ENCODE measurements around the gene IFNL4. TPM values are rescaled to one million over a fixed set of nuclear protein-coding genes. Genes with fewer than 3 reads are reported as not detected.
"Not testable (repeated sequence)": the region's sequence is repeated elsewhere in the genome, so short reads cannot be mapped to it uniquely, and the experiment has no call there.

Gene IFNL4
- total RNA-seq, 4 donors from 2014 or later, result not detected

DNA sequence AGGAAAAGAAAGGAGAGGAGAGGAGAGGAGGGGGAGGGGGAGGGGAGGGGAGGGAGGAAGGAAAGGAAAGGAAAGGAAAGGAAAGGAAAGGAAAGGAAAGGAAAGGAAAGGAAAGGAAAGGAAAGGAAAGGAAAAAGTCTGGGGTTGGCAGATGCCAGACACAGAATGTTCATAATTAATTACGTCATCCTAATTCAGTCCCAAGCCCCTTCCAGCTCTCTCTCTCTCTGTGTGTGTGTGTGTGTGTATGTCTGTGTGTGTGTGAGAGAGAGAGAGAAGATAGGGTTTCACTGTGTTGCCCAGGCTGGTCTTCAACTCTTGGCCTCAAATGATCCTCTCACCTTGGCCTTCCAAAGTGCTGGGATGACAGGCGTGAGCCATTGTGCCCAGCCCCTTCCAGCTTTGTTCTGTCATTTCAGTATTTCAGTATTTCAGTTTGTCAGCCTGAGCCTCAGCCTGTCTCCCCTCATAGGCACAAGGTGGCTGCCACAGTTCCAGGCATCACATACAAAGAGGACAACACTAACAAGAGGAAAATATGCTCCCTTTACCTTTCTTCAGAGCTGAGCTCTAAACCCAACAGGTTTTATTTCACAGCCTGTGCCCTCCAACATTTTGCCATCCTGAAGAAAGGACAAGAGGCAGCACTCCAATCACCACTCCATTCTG, 18.4 kb downstream of the IFNL4 start:
- no peak for ATAC-seq (ENCODE audit: low FRiP score)

GRCh38 chr19:39224910-39225309, 23.7 kb downstream of the IFNL4 start:
- no peak for DNase-seq (ENCODE audit: low spot score)
- no peak for ATAC-seq (ENCODE audit: low FRiP score)
- TF ChIP-seq, protein P1, sequence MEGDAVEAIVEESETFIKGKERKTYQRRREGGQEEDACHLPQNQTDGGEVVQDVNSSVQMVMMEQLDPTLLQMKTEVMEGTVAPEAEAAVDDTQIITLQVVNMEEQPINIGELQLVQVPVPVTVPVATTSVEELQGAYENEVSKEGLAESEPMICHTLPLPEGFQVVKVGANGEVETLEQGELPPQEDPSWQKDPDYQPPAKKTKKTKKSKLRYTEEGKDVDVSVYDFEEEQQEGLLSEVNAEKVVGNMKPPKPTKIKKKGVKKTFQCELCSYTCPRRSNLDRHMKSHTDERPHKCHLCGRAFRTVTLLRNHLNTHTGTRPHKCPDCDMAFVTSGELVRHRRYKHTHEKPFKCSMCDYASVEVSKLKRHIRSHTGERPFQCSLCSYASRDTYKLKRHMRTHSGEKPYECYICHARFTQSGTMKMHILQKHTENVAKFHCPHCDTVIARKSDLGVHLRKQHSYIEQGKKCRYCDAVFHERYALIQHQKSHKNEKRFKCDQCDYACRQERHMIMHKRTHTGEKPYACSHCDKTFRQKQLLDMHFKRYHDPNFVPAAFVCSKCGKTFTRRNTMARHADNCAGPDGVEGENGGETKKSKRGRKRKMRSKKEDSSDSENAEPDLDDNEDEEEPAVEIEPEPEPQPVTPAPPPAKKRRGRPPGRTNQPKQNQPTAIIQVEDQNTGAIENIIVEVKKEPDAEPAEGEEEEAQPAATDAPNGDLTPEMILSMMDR (IDR thresholded peaks at IDR 0.05), result no peak

More for the DNA sequence above, 18.4 kb downstream of the IFNL4 start:
- DNase-seq (ENCODE audit: low spot score), result no peak
- TF ChIP-seq, protein P1 (IDR thresholded peaks at IDR 0.05), result no peak

- no peak for ATAC-seq (ENCODE audit: low FRiP score)
- TF ChIP-seq, protein P1 (IDR thresholded peaks at IDR 0.05), result no peak
- no peak for DNase-seq (ENCODE audit: low spot score)
These were observed 24.9 kb downstream of the IFNL4 start for GRCh38 chr19:39223703-39224279.

GRCh38 chr19:39219108-39219507, 29.5 kb downstream of the IFNL4 start:
- DNase-seq (ENCODE audit: low spot score); ATAC-seq (ENCODE audit: low FRiP score): not testable (repeated sequence)

DNA sequence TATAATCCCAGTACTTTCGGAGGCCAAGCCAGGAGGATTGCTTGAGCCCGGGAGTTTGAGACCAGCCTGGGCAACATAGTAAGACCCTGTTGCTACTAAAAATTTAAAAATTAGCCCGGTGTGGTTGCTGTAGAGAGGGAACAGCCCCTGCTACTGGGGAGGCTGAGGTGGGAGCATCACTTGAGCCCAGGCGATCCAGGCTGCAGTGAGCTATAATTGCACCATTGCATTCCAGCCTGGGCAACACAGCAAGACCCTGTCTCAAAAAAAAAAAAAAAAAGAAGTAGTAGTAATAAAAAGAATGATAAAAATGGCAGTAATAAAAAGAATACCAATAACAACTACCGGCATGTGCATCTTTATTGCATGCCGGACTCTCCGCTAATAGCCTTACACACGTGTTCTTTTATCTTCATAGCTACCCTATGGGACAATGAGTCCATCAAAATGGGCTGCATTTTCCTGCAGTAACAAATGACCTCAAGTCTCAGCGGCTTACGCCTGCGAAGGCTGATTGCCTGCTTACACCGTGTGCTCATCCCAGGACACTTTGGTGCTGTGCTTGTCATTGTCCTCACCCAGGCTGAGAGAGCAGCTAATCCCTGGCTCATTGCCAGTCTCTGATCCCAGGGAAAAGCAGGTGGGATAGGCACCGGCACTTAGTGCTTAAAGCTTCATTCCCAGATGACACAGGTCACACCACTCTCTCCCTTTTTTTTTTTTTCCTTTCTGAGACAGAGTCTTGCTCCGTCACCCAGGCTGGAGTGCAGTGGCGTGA, 30.2 kb downstream of the IFNL4 start:
- DNase-seq (ENCODE audit: low spot score) (no peak), ATAC-seq (ENCODE audit: low FRiP score) (no peak)
- TF ChIP-seq, protein P1 (IDR thresholded peaks at IDR 0.05), result no peak

GRCh38 chr19:39217094-39217493, 31.6 kb downstream of the IFNL4 start:
- TF ChIP-seq, protein P1 (IDR thresholded peaks at IDR 0.05), result no peak
- ATAC-seq (ENCODE audit: low FRiP score) (no peak), DNase-seq (ENCODE audit: low spot score) (no peak)

- DNase-seq (ENCODE audit: low spot score); ATAC-seq (ENCODE audit: low FRiP score): not testable (repeated sequence)
These were observed 33.3 kb downstream of the IFNL4 start for GRCh38 chr19:39215323-39215722.

DNA sequence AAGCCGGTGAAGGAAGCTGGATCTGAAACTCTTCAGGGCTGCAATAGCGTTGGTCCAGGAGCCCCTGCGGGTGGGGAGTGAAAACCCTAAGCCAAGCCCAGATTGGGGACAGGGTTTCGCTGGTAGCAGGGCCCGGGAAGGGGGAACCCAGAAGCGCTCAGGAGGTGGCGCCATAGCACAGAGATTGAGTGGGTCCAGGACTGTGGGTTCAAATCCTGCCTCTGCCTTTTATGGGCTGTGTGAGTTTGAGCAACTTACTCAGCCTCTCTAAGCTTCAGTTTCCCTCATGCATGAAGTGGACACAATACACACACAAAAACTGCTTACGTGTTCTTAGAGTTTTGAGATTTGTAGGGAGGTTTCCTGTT, 36.3 kb downstream of the IFNL4 start:
- TF ChIP-seq, protein P1 (IDR thresholded peaks at IDR 0.05), result no peak
- ATAC-seq (ENCODE audit: low FRiP score) (no peak), DNase-seq (ENCODE audit: low spot score) (no peak)
